Endothelial cell of umbilical vein (primary cell): ENCODE measurements around the gene FSD1L. TPM values are rescaled to one million over a fixed set of nuclear protein-coding genes. Genes with fewer than 3 reads are reported as not detected.

ENCODE experiments used
- BruUV-seq: library from RNA; stranded (reverse); fragments of 400-500 nt; replicated peaks from 2 replicates; lab custom pipeline; 2021; lab: Mats Ljungman, UMichigan
- CTCF ChIA-PET: fragments of 300-600, 350-600 bp; sonication (Branson Sonifier 250); formaldehyde crosslinking; loops from one replicate; lab custom pipeline; 2021; ENCODE audit warnings: antibody characterized with exemption, inconsistent platforms; lab: Charles Lee
- POLR2A ChIA-PET: fragments of 300-600, 350-600 bp; sonication (Branson Sonifier 250); formaldehyde crosslinking; loops from one replicate; lab custom pipeline; 2021; ENCODE audit warnings: antibody characterized with exemption, inconsistent platforms; lab: Charles Lee
- DNase-seq: peaks from one replicate; pipeline ENCODE4 v3.0.0-alpha.2; 2011; ENCODE audit warnings: low read depth, low spot score
- FAIRE-seq: peaks from 2 replicates; lab custom pipeline; 2011; peaks lifted over from hg19 to GRCh38; lab: Jason Lieb, UNC
- H2AFZ ChIP-seq: 2 replicates; pipeline ENCODE4 v1.6.0; 2012; ENCODE audit warnings: low read depth, low read length, control low read depth, inconsistent platforms
- H3K27ac ChIP-seq: 2 replicates; pipeline ENCODE4 v1.5.1; 2011; ENCODE audit warnings: low read depth, mild to moderate bottlenecking, control low read depth, low read length, moderate library complexity; ENCODE audit not compliant: insufficient read depth
- H3K27me3 ChIP-seq, 2 experiments: 2 replicates each; pipeline versions ENCODE4 v1.6.0 to v1.6.1; 2011; ENCODE audit warnings: low read length in 2 of 2, mixed read lengths in 1 of 2; ENCODE audit not compliant: control insufficient read depth in 2 of 2, insufficient read depth in 2 of 2
- H3K36me3 ChIP-seq, 2 experiments: 2 replicates in 1 of 2; 3 replicates in 1 of 2; pipeline ENCODE4 v1.5.1; 2011; ENCODE audit warnings: low read length in 2 of 2, mild to moderate bottlenecking in 1 of 2, moderate library complexity in 1 of 2; ENCODE audit not compliant: control insufficient read depth in 2 of 2, insufficient read depth in 2 of 2; ENCODE audit errors: extremely low read depth in 1 of 2
- H3K4me1 ChIP-seq: 3 replicates; pipeline ENCODE4 v1.5.1; 2011; ENCODE audit warnings: mild to moderate bottlenecking, low read length; ENCODE audit not compliant: control insufficient read depth, insufficient read depth; ENCODE audit errors: extremely low read depth
- H3K4me2 ChIP-seq: 2 replicates; pipeline ENCODE4 v1.6.1; 2011; ENCODE audit warnings: low read length, control low read depth, mixed read lengths; ENCODE audit not compliant: insufficient read depth
- H3K4me3 ChIP-seq, 3 experiments: fragments of 200-600 bp in 1 of 3; sonication (generic), shearing (Covaris generic) in 1 of 3; replicated peaks in 1 of 3; 2 replicates each; pipeline ENCODE4 v1.5.1; 2011 to 2016; ENCODE audit warnings: control low read depth in 3 of 3, low read length in 3 of 3, mild to moderate bottlenecking in 2 of 3, inconsistent platforms in 1 of 3, low read depth in 1 of 3, moderate library complexity in 1 of 3; ENCODE audit not compliant: insufficient read depth in 1 of 3
- H3K79me2 ChIP-seq: 2 replicates; pipeline ENCODE4 v1.6.0; 2012; ENCODE audit warnings: low read length, inconsistent platforms; ENCODE audit not compliant: control insufficient read depth, insufficient read depth
- H3K9ac ChIP-seq: replicated peaks from 2 replicates; pipeline ENCODE3; 2011; ENCODE audit warnings: low read length, control low read depth; ENCODE audit not compliant: insufficient read depth; ENCODE audit errors: extremely low read depth
- H3K9me1 ChIP-seq: replicated peaks from 3 replicates; pipeline ENCODE4 v1.6.0; 2011; ENCODE audit warnings: mild to moderate bottlenecking, low read length; ENCODE audit not compliant: control insufficient read depth, insufficient read depth; ENCODE audit errors: extremely low read depth
- H3K9me3 ChIP-seq: replicated peaks from 2 replicates; pipeline ENCODE4 v1.5.1; 2012; ENCODE audit warnings: low read length, inconsistent platforms; ENCODE audit not compliant: control insufficient read depth, insufficient read depth
- H4K20me1 ChIP-seq: replicated peaks from 2 replicates; pipeline ENCODE3; 2011; ENCODE audit warnings: mild to moderate bottlenecking, low read length; ENCODE audit not compliant: control insufficient read depth, insufficient read depth; ENCODE audit errors: extremely low read depth
- CTCF ChIP-seq, 2 donors: IDR thresholded peaks; 1 replicate in 1 of 2; 2 replicates in 1 of 2; pipeline ENCODE4 v1.5.1; 2011; ENCODE audit warnings: low read length in 2 of 2, mild to moderate bottlenecking in 2 of 2, moderate library complexity in 2 of 2, control low read depth in 1 of 2, inconsistent platforms in 1 of 2, low read depth in 1 of 2; ENCODE audit not compliant: insufficient read depth in 1 of 2; ENCODE audit errors: extremely low read depth in 1 of 2
- EZH2 ChIP-seq: IDR thresholded peaks from 2 replicates; pipeline ENCODE4 v1.6.1; 2012; ENCODE audit warnings: borderline replicate concordance, low read depth, mild to moderate bottlenecking, moderate library complexity, low read length, inconsistent platforms; ENCODE audit not compliant: severe bottlenecking
- FOS ChIP-seq: IDR thresholded peaks from 2 replicates; pipeline ENCODE4 v1.6.1; 2011; ENCODE audit warnings: mild to moderate bottlenecking, low read length, moderate library complexity, borderline replicate concordance; ENCODE audit not compliant: insufficient read depth
- GATA2 ChIP-seq: IDR thresholded peaks from 2 replicates; pipeline ENCODE4 v1.7.0; 2011; ENCODE audit warnings: low read depth, mild to moderate bottlenecking, moderate library complexity, mixed read lengths, low read length; ENCODE audit not compliant: insufficient read length, insufficient read depth
- JUN ChIP-seq: IDR thresholded peaks from 2 replicates; pipeline ENCODE4 v1.6.1; 2011; ENCODE audit warnings: borderline replicate concordance, low read depth; ENCODE audit not compliant: insufficient read length, insufficient read depth
- MAX ChIP-seq: IDR thresholded peaks from 2 replicates; pipeline ENCODE4 v1.6.1; 2011; ENCODE audit not compliant: insufficient read depth, insufficient read length
- MYC ChIP-seq: IDR thresholded peaks from one replicate; pipeline ENCODE4 v1.6.1; 2011; ENCODE audit warnings: mild to moderate bottlenecking, low read depth, low read length
- POLR2A ChIP-seq: IDR thresholded peaks from 2 replicates; pipeline ENCODE4 v1.6.1; 2012; ENCODE audit warnings: low read depth, mild to moderate bottlenecking, control low read depth, low read length
- POLR2AphosphoS5 ChIP-seq: IDR thresholded peaks from 2 replicates; pipeline ENCODE4 v1.6.1; 2012; ENCODE audit warnings: low read depth, mild to moderate bottlenecking, control low read depth, low read length, moderate library complexity; ENCODE audit not compliant: insufficient read depth
- dilution Hi-C: fragments of 300-500 bp; cut with MboI; formaldehyde crosslinking; loops from one replicate; pipeline ENCODE4 v1.15.0; 2019; ENCODE audit warnings: low sequenced_read_pairs; ENCODE audit not compliant: extremely low pct_ligation_motif_present
- intact Hi-C: fragments of 100-400 bp; cut with micrococcal nuclease; formaldehyde crosslinking; loops from one replicate; pipeline ENCODE4 v1.10.0; 2022
- polyA plus RNA-seq, 4 experiments: library from polyadenylated mRNA; depleted of rRNA in 3 of 4; stranded (reverse) in 3 of 4; unstranded in 1 of 4; fragments of >200 nt; gene quantifications; 2 replicates each; pipeline versions ENCODE4 v1.2.1 to v1.2.3, GENCODE V29; 2011 to 2012; ENCODE audit warnings: missing spikeins in 1 of 4
- total RNA-seq: library from RNA; stranded (reverse); gene quantifications from 2 replicates; pipeline ENCODE4 v1.2.3, GENCODE V29; 2021

The FSD1L gene
- total and polyA plus RNA-seq, 2 donors (not counting 3 experiments of a cell fraction or from before 2014, with no cell fraction given), result 0.69 to 8.5 TPM

GRCh38 chr9:105511446-105511845 is 63.6 kb downstream of the FSD1L start:
- TF ChIP-seq EZH2 (no peak), MYC (no peak), FOS (no peak), JUN (no peak), POLR2A (no peak), POLR2AphosphoS5 (no peak), GATA2 (no peak), MAX (no peak), CTCF (IDR thresholded peaks at IDR 0.05; ENCODE audit: extremely low read depth in 1 of 2, insufficient read depth in 1 of 2, low read depth in 1 of 2, low read length in 2 of 2) (no peak)
- H3K79me2 ChIP-seq, result no peaks in the 10 kb centered on the region
- ChIA-PET CTCF (no interaction called here), POLR2A (no interaction called here)
- H3K9me3 ChIP-seq, result no peaks in the 10 kb centered on the region
- H3K4me3 ChIP-seq, result no peak overlapping the region
- BruUV-seq, result no TSS peak
- no peaks in the 10 kb centered on the region for H3K9me1 ChIP-seq
- dilution Hi-C loops, result no loop called here
- peaks cover 0 to 2% of the 10 kb centered on the region in 2 experiments for H3K36me3 ChIP-seq
- intact Hi-C loops, result no loop called here
- H3K9ac ChIP-seq, result no peak overlapping the region
- H3K27ac ChIP-seq, result no peak overlapping the region
- peaks cover 2% of the 10 kb centered on the region for H3K4me1 ChIP-seq
- FAIRE-seq (no peak), DNase-seq (no peak)
- no peak overlapping the region for H3K4me2 ChIP-seq
- no peaks in the 10 kb centered on the region for H3K27me3 ChIP-seq
- H4K20me1 ChIP-seq, result no peaks in the 10 kb centered on the region
- H2AFZ ChIP-seq, result no peak overlapping the region
